ENCODE measurements around the gene RUNX2.

The RUNX2 gene

GRCh38 chr6:45653117-45653883 lies 325.2 kb downstream of the RUNX2 start:
- DNase-seq (ENCODE audit: extremely low read depth, low read depth) = no peak

GRCh38 chr6:45654673-45655072 lies 326.5 kb downstream of the RUNX2 start:
- no peak for DNase-seq (ENCODE audit: extremely low read depth, low read depth)
- no peak for TF ChIP-seq CTCF (IDR thresholded peaks at IDR 0.05; ENCODE audit: low read depth, low read length)

More at GRCh38 chr6:45653117-45653883, 325.2 kb downstream of the RUNX2 start:
- no peak for TF ChIP-seq CTCF (IDR thresholded peaks at IDR 0.05; ENCODE audit: low read depth, low read length)

GRCh38 chr6:45655745-45656476 lies 327.8 kb downstream of the RUNX2 start:
- TF ChIP-seq CTCF (IDR thresholded peaks at IDR 0.05; ENCODE audit: low read depth, low read length) = no peak
- peak; percentile 85 for DNase-seq (ENCODE audit: extremely low read depth, low read depth)

GRCh38 chr6:45657226-45657625 lies 329.1 kb downstream of the RUNX2 start:
- TF ChIP-seq CTCF (IDR thresholded peaks at IDR 0.05; ENCODE audit: low read depth, low read length) = no peak
- peak; percentile 68 for DNase-seq (ENCODE audit: extremely low read depth, low read depth)

GRCh38 chr6:45658400-45658799 lies 330.3 kb downstream of the RUNX2 start:
- TF ChIP-seq CTCF (IDR thresholded peaks at IDR 0.05; ENCODE audit: low read depth, low read length) = no peak
- no peak for DNase-seq (ENCODE audit: extremely low read depth, low read depth)

GRCh38 chr6:45658958-45659357 lies 330.8 kb downstream of the RUNX2 start:
- no peak for DNase-seq (ENCODE audit: extremely low read depth, low read depth)
- TF ChIP-seq CTCF (IDR thresholded peaks at IDR 0.05; ENCODE audit: low read depth, low read length) = no peak

GRCh38 chr6:45661661-45662060 lies 333.5 kb downstream of the RUNX2 start:
- DNase-seq (ENCODE audit: extremely low read depth, low read depth) = peak; percentile 83
- TF ChIP-seq CTCF (IDR thresholded peaks at IDR 0.05; ENCODE audit: low read depth, low read length) = no peak
